OCI-LY1 (cell line): ENCODE measurements around the gene FAM229B.

Experiments used
- H2AFZ ChIP-seq: fragments of 200-600 bp; sonication (generic), shearing (Covaris generic); 2 replicates; pipeline ENCODE4 v1.6.0; 2014; ENCODE audit warnings: antibody characterized with exemption, mild to moderate bottlenecking, low read length
- H3F3A ChIP-seq: fragments of 200-600 bp; sonication (generic), shearing (Covaris generic); 2 replicates; pipeline ENCODE4 v1.6.0; 2014; ENCODE audit warnings: mild to moderate bottlenecking, antibody characterized with exemption, low read length, moderate library complexity; ENCODE audit not compliant: insufficient read depth
- H3K27ac ChIP-seq: fragments of 200-600 bp; sonication (generic); 2 replicates; pipeline ENCODE4 v1.5.1; 2014; ENCODE audit warnings: low read length, mixed run types, mild to moderate bottlenecking, low read depth; ENCODE audit not compliant: poor library complexity, severe bottlenecking
- H3K27me3 ChIP-seq: fragments of 200-600 bp; sonication (generic); 2 replicates; pipeline ENCODE4 v1.6.0; 2014; ENCODE audit warnings: antibody characterized with exemption, mild to moderate bottlenecking, low read length, moderate library complexity; ENCODE audit not compliant: insufficient read depth
- H3K36me3 ChIP-seq: fragments of 200-600 bp; sonication (generic); 2 replicates; pipeline ENCODE4 v1.6.1; 2014; ENCODE audit warnings: mild to moderate bottlenecking, antibody characterized with exemption, low read length, moderate library complexity, mixed read lengths; ENCODE audit not compliant: insufficient read depth
- H3K4me1 ChIP-seq: fragments of 200-600 bp; sonication (generic); 2 replicates; pipeline ENCODE4 v1.5.1; 2014; ENCODE audit warnings: mild to moderate bottlenecking, low read length, moderate library complexity; ENCODE audit not compliant: insufficient read depth, severe bottlenecking
- H3K4me2 ChIP-seq: fragments of 200-600 bp; sonication (generic), shearing (Covaris generic); 2 replicates; pipeline ENCODE4 v1.6.1; 2014; ENCODE audit warnings: low read length
- H3K4me3 ChIP-seq: fragments of 200-600 bp; sonication (generic); 2 replicates; pipeline ENCODE4 v1.5.1; 2014; ENCODE audit warnings: low read length, low read depth, mild to moderate bottlenecking, mixed read lengths; ENCODE audit not compliant: poor library complexity, severe bottlenecking
- H3K79me2 ChIP-seq: fragments of 200-600 bp; shearing (Covaris generic); 2 replicates; pipeline ENCODE4 v1.6.1; 2016; ENCODE audit warnings: mixed run types, low read length, mixed read lengths; ENCODE audit not compliant: insufficient read depth
- H3K9ac ChIP-seq: fragments of 200-600 bp; sonication (generic), shearing (Covaris generic); 2 replicates; pipeline ENCODE4 v1.6.1; 2014; ENCODE audit warnings: mild to moderate bottlenecking, low read length, mixed read lengths
- H3K9me2 ChIP-seq: fragments of 200-600 bp; sonication (generic), shearing (Covaris generic); 2 replicates; pipeline ENCODE4 v1.6.1; 2014; ENCODE audit warnings: low read depth, mild to moderate bottlenecking, low read length, mixed read lengths
- H3K9me3 ChIP-seq: fragments of 200-600 bp; shearing (Covaris generic); 2 replicates; pipeline ENCODE4 v1.6.1; 2014; ENCODE audit warnings: low read length, mixed read lengths
- H4K20me1 ChIP-seq: fragments of 200-600 bp; sonication (generic), shearing (Covaris generic); 2 replicates; pipeline ENCODE4 v1.6.0; 2016; ENCODE audit warnings: mild to moderate bottlenecking, low read length; ENCODE audit not compliant: insufficient read depth
- CTCF ChIP-seq: fragments of 200-600 bp; sonication (generic), shearing (Covaris generic); IDR thresholded peaks from 2 replicates; pipeline ENCODE4 v1.5.1; 2017; ENCODE audit warnings: mild to moderate bottlenecking, antibody characterized with exemption, low read length, moderate library complexity, mixed read lengths
- EZH2 ChIP-seq: fragments of 200-600 bp; sonication (generic), shearing (Covaris generic); IDR thresholded peaks from 2 replicates; pipeline ENCODE4 v1.8.0; 2017; ENCODE audit warnings: borderline replicate concordance, mixed run types, mild to moderate bottlenecking, antibody characterized with exemption, low read length, moderate library complexity, mixed read lengths

FAM229B gene

GRCh38 chr6:112054555-112055190 is 32.7 kb upstream of the FAM229B start:
- no peak overlapping the region for H3K9ac ChIP-seq
- H3K79me2 ChIP-seq, result no peaks in the 10 kb centered on the region
- TF ChIP-seq CTCF (no peak), EZH2 (no peak)
- H3F3A ChIP-seq, result no peaks in the 10 kb centered on the region
- H3K27ac ChIP-seq, result no peak overlapping the region
- no peak overlapping the region for H3K4me2 ChIP-seq
- H3K9me2 ChIP-seq, result no peaks in the 10 kb centered on the region
- H3K4me3 ChIP-seq, result no peak overlapping the region
- no peaks in the 10 kb centered on the region for H3K9me3 ChIP-seq
- no peaks in the 10 kb centered on the region for H3K4me1 ChIP-seq
- H3K36me3 ChIP-seq, result no peaks in the 10 kb centered on the region
- H2AFZ ChIP-seq, result no peak overlapping the region
- peaks cover 3% of the 10 kb centered on the region; the same call in 1 of the 2 replicates for H3K27me3 ChIP-seq
- no peaks in the 10 kb centered on the region for H4K20me1 ChIP-seq

- no peak for TF ChIP-seq EZH2
- TF ChIP-seq CTCF, result no peak
- H3K4me2 ChIP-seq, result no peak overlapping the region
- H3K79me2 ChIP-seq, result no peaks in the 10 kb centered on the region
- H2AFZ ChIP-seq, result no peak overlapping the region
- H3K27ac ChIP-seq, result no peak overlapping the region
- no peaks in the 10 kb centered on the region for H3K36me3 ChIP-seq
- H3K9ac ChIP-seq, result no peak overlapping the region
- no peaks in the 10 kb centered on the region for H3K9me2 ChIP-seq
- H4K20me1 ChIP-seq, result no peaks in the 10 kb centered on the region
- no peak overlapping the region for H3K4me3 ChIP-seq
- no peaks in the 10 kb centered on the region for H3K9me3 ChIP-seq
- peaks cover 3% of the 10 kb centered on the region; the same call in 1 of the 2 replicates for H3K27me3 ChIP-seq
- H3F3A ChIP-seq, result no peaks in the 10 kb centered on the region
- no peaks in the 10 kb centered on the region for H3K4me1 ChIP-seq
Measured at GRCh38 chr6:112058243-112059032, 29.0 kb upstream of the FAM229B start.

GRCh38 chr6:112061605-112062004 is 25.8 kb upstream of the FAM229B start:
- no peaks in the 10 kb centered on the region for H3K79me2 ChIP-seq
- H3K9me3 ChIP-seq, result no peaks in the 10 kb centered on the region
- H3F3A ChIP-seq, result no peaks in the 10 kb centered on the region
- H3K4me1 ChIP-seq, result no peaks in the 10 kb centered on the region
- H2AFZ ChIP-seq, result no peak overlapping the region
- no peak for TF ChIP-seq CTCF
- TF ChIP-seq EZH2, result no peak
- no peak overlapping the region for H3K4me3 ChIP-seq
- H3K36me3 ChIP-seq, result no peaks in the 10 kb centered on the region
- H3K4me2 ChIP-seq, result no peak overlapping the region
- no peak overlapping the region for H3K27ac ChIP-seq
- H3K27me3 ChIP-seq, result no peaks in the 10 kb centered on the region; the same call in 1 of the 2 replicates
- H4K20me1 ChIP-seq, result no peaks in the 10 kb centered on the region
- no peaks in the 10 kb centered on the region for H3K9me2 ChIP-seq
- H3K9ac ChIP-seq, result no peak overlapping the region
